HCT116 (cell line): Measurements from ENCODE around the gene NOTCH1.

Source experiments
- CEBPB ChIP-seq: IDR thresholded peaks from 2 replicates; pipeline ENCODE4 v1.6.1; 2012; ENCODE audit warnings: low read depth
- CTCF ChIP-seq, 3 experiments: fragments of 200-600 bp in 1 of 3; sonication (generic) in 1 of 3; IDR thresholded peaks in 2 of 3; conservative IDR thresholded peaks in 1 of 3; 2 replicates each; pipeline ENCODE4 v1.5.1; 2012 to 2017; ENCODE audit warnings: low read depth in 2 of 3, low read length in 2 of 3, antibody characterized with exemption in 1 of 3, borderline replicate concordance in 1 of 3, control low read depth in 1 of 3, mild to moderate bottlenecking in 1 of 3, mixed read lengths in 1 of 3, mixed run types in 1 of 3, moderate library complexity in 1 of 3; ENCODE audit not compliant: insufficient read depth in 1 of 3
- EZH2 ChIP-seq: fragments of 200-600 bp; sonication (generic); IDR thresholded peaks from 2 replicates; pipeline ENCODE4 v1.6.1; 2017; ENCODE audit warnings: antibody characterized with exemption, mixed run types
- EZH2phosphoT487 ChIP-seq: fragments of 200-600 bp; IDR thresholded peaks from 2 replicates; pipeline ENCODE4 v1.6.1; 2018; ENCODE audit warnings: antibody characterized with exemption, borderline replicate concordance
- MAX ChIP-seq: IDR thresholded peaks from 2 replicates; pipeline ENCODE4 v1.6.1; 2012
- POLR2A ChIP-seq: IDR thresholded peaks from 2 replicates; pipeline ENCODE4 v1.7.0; 2011; ENCODE audit warnings: borderline replicate concordance; ENCODE audit not compliant: insufficient read depth, insufficient read length; ENCODE audit errors: extremely low read depth
- POLR2AphosphoS5 ChIP-seq: IDR thresholded peaks from 2 replicates; pipeline ENCODE4 v1.6.1; 2011; ENCODE audit warnings: mild to moderate bottlenecking, low read depth, low read length, moderate library complexity
- RAD21 ChIP-seq: IDR thresholded peaks from 2 replicates; pipeline ENCODE4 v1.6.1; 2012; ENCODE audit warnings: low read depth, mild to moderate bottlenecking
- REST ChIP-seq: IDR thresholded peaks from 2 replicates; pipeline ENCODE4 v1.6.1; 2012; ENCODE audit warnings: low read depth
- SIN3A ChIP-seq: IDR thresholded peaks from 2 replicates; pipeline ENCODE4 v1.6.1; 2012; ENCODE audit warnings: low read depth
- TCF7L2 ChIP-seq: IDR thresholded peaks from 2 replicates; pipeline ENCODE4 v1.7.0; 2011; ENCODE audit warnings: borderline replicate concordance, inconsistent platforms; ENCODE audit not compliant: insufficient read depth, insufficient read length; ENCODE audit errors: extremely low read depth
- YY1 ChIP-seq: IDR thresholded peaks from 2 replicates; pipeline ENCODE4 v1.6.1; 2011; ENCODE audit warnings: low read length, low read depth, moderate library complexity, mild to moderate bottlenecking; ENCODE audit not compliant: insufficient replicate concordance; ENCODE audit errors: extremely low read depth
- ZBTB33 ChIP-seq: IDR thresholded peaks from 2 replicates; pipeline ENCODE4 v1.6.1; 2011; ENCODE audit warnings: mild to moderate bottlenecking, low read length, moderate library complexity; ENCODE audit not compliant: insufficient replicate concordance; ENCODE audit errors: extremely low read depth

GRCh38 chr9:136516191-136516654, 29.6 kb downstream of the NOTCH1 start:
- TF ChIP-seq CTCF (IDR thresholded peaks at IDR 0.05 in 2 of 3, conservative IDR thresholded peaks at IDR 0.05 in 1 of 3; ENCODE audit: borderline replicate concordance in 1 of 3, insufficient read depth in 1 of 3, low read depth in 2 of 3, low read length in 2 of 3) (no peak), EZH2phosphoT487 (no peak), TCF7L2 (no peak), EZH2 (no peak), REST (no peak), YY1 (no peak), POLR2A (no peak), CEBPB (no peak), POLR2AphosphoS5 (no peak), MAX (no peak), ZBTB33 (no peak), RAD21 (no peak), SIN3A (no peak)
